ENCODE data around the gene AHCYL2. TPM values are rescaled to one million over a fixed set of nuclear protein-coding genes. Genes with fewer than 3 reads are reported as not detected.

AHCYL2 gene
- total and polyA plus RNA-seq, 4 donors: 2.0 to 10.0 (median 3.6) TPM

DNA sequence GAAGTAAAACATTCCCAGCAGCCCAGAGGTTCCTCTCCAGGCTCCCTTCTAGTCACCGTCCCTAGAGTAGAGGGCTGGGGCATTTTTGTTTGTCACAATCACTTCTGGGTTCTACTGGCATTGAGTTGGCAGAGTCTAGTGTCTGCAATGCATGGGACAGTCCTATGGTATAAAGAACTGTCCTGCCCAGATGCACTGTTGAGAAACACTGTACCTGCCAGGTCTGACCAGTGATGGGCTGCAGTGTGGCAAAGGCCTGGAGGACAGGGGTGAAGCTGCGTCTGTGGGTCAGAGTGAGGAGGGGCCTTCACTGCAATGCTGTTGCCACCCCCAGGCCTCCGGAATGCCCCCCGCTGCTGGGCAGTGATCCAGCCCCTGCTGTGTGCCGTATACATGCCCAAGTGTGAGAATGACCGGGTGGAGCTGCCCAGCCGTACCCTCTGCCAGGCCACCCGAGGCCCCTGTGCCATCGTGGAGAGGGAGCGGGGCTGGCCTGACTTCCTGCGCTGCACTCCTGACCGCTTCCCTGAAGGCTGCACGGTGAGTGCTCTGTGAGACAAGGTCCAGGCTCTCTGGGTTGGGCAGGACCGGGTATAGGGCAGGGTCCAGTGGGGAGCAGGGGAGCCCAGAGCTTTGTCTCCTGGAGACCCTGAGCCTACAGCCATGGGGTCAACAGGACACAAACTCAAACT, 21.6 kb upstream of the AHCYL2 start:
- peaks cover 5 to 56% (median 36%) of the 10 kb centered on the region in 4 donors for H3K4me1 ChIP-seq (ENCODE audit: control insufficient read depth in 4 of 4, insufficient read depth in 4 of 4, low read length in 3 of 4)
- WGBS: 35% methylated on average over 14 of the region's 14 CpGs
- DNase-seq (ENCODE audit: low spot score): no peak
- TF ChIP-seq RAD21 (IDR thresholded peaks at IDR 0.05) (no peak), MAX (IDR thresholded peaks at IDR 0.05) (no peak), TAF1 (conservative IDR thresholded peaks at IDR 0.05) (no peak), FOXA1 (IDR thresholded peaks at IDR 0.05) (no peak), FOXA2 (IDR thresholded peaks at IDR 0.05) (no peak), HNF4A (conservative IDR thresholded peaks at IDR 0.05) (peak; percentile 73 to 80), SP1 (IDR thresholded peaks at IDR 0.05) (peak; percentile 43), JUND (IDR thresholded peaks at IDR 0.05) (no peak), RXRA (IDR thresholded peaks at IDR 0.05) (peak; percentile 25 to 39), ZBTB33 (IDR thresholded peaks at IDR 0.05) (no peak), GABPA (IDR thresholded peaks at IDR 0.05 in 1 of 2, conservative IDR thresholded peaks at IDR 0.05 in 1 of 2) (no peak), EGR1 (IDR thresholded peaks at IDR 0.05; ENCODE audit: low read depth in 2 of 2) (no peak), NR2F2 (IDR thresholded peaks at IDR 0.05) (no peak), YY1 (IDR thresholded peaks at IDR 0.05) (no peak), HNF4G (IDR thresholded peaks at IDR 0.05) (no peak)
- TF ChIP-seq, protein P1, sequence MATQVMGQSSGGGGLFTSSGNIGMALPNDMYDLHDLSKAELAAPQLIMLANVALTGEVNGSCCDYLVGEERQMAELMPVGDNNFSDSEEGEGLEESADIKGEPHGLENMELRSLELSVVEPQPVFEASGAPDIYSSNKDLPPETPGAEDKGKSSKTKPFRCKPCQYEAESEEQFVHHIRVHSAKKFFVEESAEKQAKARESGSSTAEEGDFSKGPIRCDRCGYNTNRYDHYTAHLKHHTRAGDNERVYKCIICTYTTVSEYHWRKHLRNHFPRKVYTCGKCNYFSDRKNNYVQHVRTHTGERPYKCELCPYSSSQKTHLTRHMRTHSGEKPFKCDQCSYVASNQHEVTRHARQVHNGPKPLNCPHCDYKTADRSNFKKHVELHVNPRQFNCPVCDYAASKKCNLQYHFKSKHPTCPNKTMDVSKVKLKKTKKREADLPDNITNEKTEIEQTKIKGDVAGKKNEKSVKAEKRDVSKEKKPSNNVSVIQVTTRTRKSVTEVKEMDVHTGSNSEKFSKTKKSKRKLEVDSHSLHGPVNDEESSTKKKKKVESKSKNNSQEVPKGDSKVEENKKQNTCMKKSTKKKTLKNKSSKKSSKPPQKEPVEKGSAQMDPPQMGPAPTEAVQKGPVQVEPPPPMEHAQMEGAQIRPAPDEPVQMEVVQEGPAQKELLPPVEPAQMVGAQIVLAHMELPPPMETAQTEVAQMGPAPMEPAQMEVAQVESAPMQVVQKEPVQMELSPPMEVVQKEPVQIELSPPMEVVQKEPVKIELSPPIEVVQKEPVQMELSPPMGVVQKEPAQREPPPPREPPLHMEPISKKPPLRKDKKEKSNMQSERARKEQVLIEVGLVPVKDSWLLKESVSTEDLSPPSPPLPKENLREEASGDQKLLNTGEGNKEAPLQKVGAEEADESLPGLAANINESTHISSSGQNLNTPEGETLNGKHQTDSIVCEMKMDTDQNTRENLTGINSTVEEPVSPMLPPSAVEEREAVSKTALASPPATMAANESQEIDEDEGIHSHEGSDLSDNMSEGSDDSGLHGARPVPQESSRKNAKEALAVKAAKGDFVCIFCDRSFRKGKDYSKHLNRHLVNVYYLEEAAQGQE (IDR thresholded peaks at IDR 0.05): no peak
- TF ChIP-seq, protein P2, sequence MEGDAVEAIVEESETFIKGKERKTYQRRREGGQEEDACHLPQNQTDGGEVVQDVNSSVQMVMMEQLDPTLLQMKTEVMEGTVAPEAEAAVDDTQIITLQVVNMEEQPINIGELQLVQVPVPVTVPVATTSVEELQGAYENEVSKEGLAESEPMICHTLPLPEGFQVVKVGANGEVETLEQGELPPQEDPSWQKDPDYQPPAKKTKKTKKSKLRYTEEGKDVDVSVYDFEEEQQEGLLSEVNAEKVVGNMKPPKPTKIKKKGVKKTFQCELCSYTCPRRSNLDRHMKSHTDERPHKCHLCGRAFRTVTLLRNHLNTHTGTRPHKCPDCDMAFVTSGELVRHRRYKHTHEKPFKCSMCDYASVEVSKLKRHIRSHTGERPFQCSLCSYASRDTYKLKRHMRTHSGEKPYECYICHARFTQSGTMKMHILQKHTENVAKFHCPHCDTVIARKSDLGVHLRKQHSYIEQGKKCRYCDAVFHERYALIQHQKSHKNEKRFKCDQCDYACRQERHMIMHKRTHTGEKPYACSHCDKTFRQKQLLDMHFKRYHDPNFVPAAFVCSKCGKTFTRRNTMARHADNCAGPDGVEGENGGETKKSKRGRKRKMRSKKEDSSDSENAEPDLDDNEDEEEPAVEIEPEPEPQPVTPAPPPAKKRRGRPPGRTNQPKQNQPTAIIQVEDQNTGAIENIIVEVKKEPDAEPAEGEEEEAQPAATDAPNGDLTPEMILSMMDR (IDR thresholded peaks at IDR 0.05; ENCODE audit: low read depth, low read length, missing input control): no peak
- TF ChIP-seq, protein P3, sequence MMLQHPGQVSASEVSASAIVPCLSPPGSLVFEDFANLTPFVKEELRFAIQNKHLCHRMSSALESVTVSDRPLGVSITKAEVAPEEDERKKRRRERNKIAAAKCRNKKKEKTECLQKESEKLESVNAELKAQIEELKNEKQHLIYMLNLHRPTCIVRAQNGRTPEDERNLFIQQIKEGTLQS (IDR thresholded peaks at IDR 0.05): no peak
- no peaks in the 10 kb centered on the region for H3K36me3 ChIP-seq (ENCODE audit: control insufficient read depth in 4 of 4, insufficient read depth in 3 of 4, low read depth in 1 of 4, low read length in 3 of 4)
- H3K27me3 ChIP-seq (ENCODE audit: control insufficient read depth in 4 of 4, insufficient read depth in 4 of 4, low read length in 3 of 4): no peaks in the 10 kb centered on the region
- no peak overlapping the region for H3K9ac ChIP-seq (ENCODE audit: low read depth in 1 of 2, low read length in 2 of 2)
- no peak overlapping the region for H3K4me3 ChIP-seq (ENCODE audit: low read depth in 1 of 3, low read length in 3 of 3)
- H3K27ac ChIP-seq (ENCODE audit: low read depth in 1 of 2, low read length in 2 of 2): peak overlapping the region; percentile 23 to 53
- no peaks in the 10 kb centered on the region for H3K9me3 ChIP-seq (ENCODE audit: control insufficient read depth in 4 of 4, low read length in 3 of 4)
